ENCODE results near the gene TMEM18. TPM values are rescaled to one million over a fixed set of nuclear protein-coding genes. Genes with fewer than 3 reads are reported as not detected.

TMEM18 gene
- total RNA-seq, 1 experiment from 2014 or later: 33.5 TPM

GRCh38 chr2:637406-637776 lies 39.8 kb downstream of the TMEM18 start:
- no peaks in the 10 kb centered on the region; a peak in 1 of 4 replicates for H3K9me3 ChIP-seq (ENCODE audit: control insufficient read depth in 1 of 2, insufficient read depth in 1 of 2, low read depth in 1 of 2, low read length in 2 of 2)
- H3K79me2 ChIP-seq (ENCODE audit: insufficient read depth, low read length): no peaks in the 10 kb centered on the region
- RAD21 ChIA-PET (ENCODE audit: low non-redundant PET in 1 of 2, low total read pairs in 2 of 2, uncharacterized antibody in 2 of 2, unreplicated experiment in 2 of 2): no interaction called here
- H3K27me3 ChIP-seq (ENCODE audit: insufficient read depth, low read length): no peaks in the 10 kb centered on the region
- DNase-seq (ENCODE audit: low read depth, low spot score) (no peak), ATAC-seq (peak; percentile 21; the same call in 1 of the 2 replicates)
- H3K4me2 ChIP-seq (ENCODE audit: low read length): no peak overlapping the region
- CTCF ChIA-PET: interaction anchor here (3.1 kb wide), 1 partner anchor 107 kb away, joined by 19 read pairs; no protein-coding TSS in a partner anchor
- TF ChIP-seq ATF3 (IDR thresholded peaks at IDR 0.05) (no peak), FOSL1 (IDR thresholded peaks at IDR 0.05; ENCODE audit: low read depth) (no peak), ZBTB33 (IDR thresholded peaks at IDR 0.05; ENCODE audit: extremely low read depth, insufficient replicate concordance, low read length) (no peak), CEBPB (IDR thresholded peaks at IDR 0.05; ENCODE audit: low read depth) (no peak), EZH2phosphoT487 (IDR thresholded peaks at IDR 0.05; ENCODE audit: borderline replicate concordance) (no peak), ZNF274 (IDR thresholded peaks at IDR 0.05; ENCODE audit: low read depth, low read length) (no peak), JUND (IDR thresholded peaks at IDR 0.05) (no peak), SIN3A (IDR thresholded peaks at IDR 0.05; ENCODE audit: low read depth) (no peak), ELF1 (IDR thresholded peaks at IDR 0.05; ENCODE audit: borderline replicate concordance, low read depth) (no peak), ZFX (IDR thresholded peaks at IDR 0.05) (no peak), SP1 (IDR thresholded peaks at IDR 0.05; ENCODE audit: low read depth) (no peak), RAD21 (IDR thresholded peaks at IDR 0.05; ENCODE audit: low read depth) (no peak), POLR2AphosphoS5 (IDR thresholded peaks at IDR 0.05; ENCODE audit: low read depth, low read length) (no peak), POLR2A (IDR thresholded peaks at IDR 0.05; ENCODE audit: borderline replicate concordance, extremely low read depth, insufficient read depth, insufficient read length) (no peak)
- TF ChIP-seq, protein P1, sequence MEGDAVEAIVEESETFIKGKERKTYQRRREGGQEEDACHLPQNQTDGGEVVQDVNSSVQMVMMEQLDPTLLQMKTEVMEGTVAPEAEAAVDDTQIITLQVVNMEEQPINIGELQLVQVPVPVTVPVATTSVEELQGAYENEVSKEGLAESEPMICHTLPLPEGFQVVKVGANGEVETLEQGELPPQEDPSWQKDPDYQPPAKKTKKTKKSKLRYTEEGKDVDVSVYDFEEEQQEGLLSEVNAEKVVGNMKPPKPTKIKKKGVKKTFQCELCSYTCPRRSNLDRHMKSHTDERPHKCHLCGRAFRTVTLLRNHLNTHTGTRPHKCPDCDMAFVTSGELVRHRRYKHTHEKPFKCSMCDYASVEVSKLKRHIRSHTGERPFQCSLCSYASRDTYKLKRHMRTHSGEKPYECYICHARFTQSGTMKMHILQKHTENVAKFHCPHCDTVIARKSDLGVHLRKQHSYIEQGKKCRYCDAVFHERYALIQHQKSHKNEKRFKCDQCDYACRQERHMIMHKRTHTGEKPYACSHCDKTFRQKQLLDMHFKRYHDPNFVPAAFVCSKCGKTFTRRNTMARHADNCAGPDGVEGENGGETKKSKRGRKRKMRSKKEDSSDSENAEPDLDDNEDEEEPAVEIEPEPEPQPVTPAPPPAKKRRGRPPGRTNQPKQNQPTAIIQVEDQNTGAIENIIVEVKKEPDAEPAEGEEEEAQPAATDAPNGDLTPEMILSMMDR (IDR thresholded peaks at IDR 0.05 in 2 of 3, conservative IDR thresholded peaks at IDR 0.05 in 1 of 3; ENCODE audit: borderline replicate concordance in 1 of 3, insufficient read depth in 1 of 3, low read depth in 2 of 3, low read length in 2 of 3): no peak
- TF ChIP-seq, protein P2, sequence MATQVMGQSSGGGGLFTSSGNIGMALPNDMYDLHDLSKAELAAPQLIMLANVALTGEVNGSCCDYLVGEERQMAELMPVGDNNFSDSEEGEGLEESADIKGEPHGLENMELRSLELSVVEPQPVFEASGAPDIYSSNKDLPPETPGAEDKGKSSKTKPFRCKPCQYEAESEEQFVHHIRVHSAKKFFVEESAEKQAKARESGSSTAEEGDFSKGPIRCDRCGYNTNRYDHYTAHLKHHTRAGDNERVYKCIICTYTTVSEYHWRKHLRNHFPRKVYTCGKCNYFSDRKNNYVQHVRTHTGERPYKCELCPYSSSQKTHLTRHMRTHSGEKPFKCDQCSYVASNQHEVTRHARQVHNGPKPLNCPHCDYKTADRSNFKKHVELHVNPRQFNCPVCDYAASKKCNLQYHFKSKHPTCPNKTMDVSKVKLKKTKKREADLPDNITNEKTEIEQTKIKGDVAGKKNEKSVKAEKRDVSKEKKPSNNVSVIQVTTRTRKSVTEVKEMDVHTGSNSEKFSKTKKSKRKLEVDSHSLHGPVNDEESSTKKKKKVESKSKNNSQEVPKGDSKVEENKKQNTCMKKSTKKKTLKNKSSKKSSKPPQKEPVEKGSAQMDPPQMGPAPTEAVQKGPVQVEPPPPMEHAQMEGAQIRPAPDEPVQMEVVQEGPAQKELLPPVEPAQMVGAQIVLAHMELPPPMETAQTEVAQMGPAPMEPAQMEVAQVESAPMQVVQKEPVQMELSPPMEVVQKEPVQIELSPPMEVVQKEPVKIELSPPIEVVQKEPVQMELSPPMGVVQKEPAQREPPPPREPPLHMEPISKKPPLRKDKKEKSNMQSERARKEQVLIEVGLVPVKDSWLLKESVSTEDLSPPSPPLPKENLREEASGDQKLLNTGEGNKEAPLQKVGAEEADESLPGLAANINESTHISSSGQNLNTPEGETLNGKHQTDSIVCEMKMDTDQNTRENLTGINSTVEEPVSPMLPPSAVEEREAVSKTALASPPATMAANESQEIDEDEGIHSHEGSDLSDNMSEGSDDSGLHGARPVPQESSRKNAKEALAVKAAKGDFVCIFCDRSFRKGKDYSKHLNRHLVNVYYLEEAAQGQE (IDR thresholded peaks at IDR 0.05; ENCODE audit: low read depth): no peak
- TF ChIP-seq, protein P3, sequence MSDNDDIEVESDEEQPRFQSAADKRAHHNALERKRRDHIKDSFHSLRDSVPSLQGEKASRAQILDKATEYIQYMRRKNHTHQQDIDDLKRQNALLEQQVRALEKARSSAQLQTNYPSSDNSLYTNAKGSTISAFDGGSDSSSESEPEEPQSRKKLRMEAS (IDR thresholded peaks at IDR 0.05): no peak
- no peak overlapping the region for H2AFZ ChIP-seq (ENCODE audit: low read depth, low read length, poor library complexity, severe bottlenecking)
- H3K4me3 ChIP-seq (replicated peaks in 1 of 2; ENCODE audit: low read depth in 1 of 2, low read length in 2 of 2): no peak overlapping the region
- peaks cover 0 to 14% of the 10 kb centered on the region in 2 experiments; a peak in 2 of 4 replicates for H3K4me1 ChIP-seq (ENCODE audit: control insufficient read depth in 1 of 2, insufficient read depth in 2 of 2, low read length in 2 of 2)
- POLR2A ChIA-PET: no interaction called here
- no peaks in the 10 kb centered on the region for H3K9me2 ChIP-seq (ENCODE audit: insufficient read depth)
- no peaks in the 10 kb centered on the region for H3K36me3 ChIP-seq (ENCODE audit: control insufficient read depth in 1 of 2, insufficient read depth in 2 of 2, low read length in 2 of 2)
- no TSS peak for BruUV-seq (replicated peaks)
- H3K9ac ChIP-seq (ENCODE audit: low read length): no peak overlapping the region
- intact Hi-C loops (cut with micrococcal nuclease): loop anchor here (1.0 to 5.0 kb wide), 3 partner anchors 108 to 465 kb away; no protein-coding TSS in a partner anchor
- H3K27ac ChIP-seq (ENCODE audit: low read depth, low read length): no peak overlapping the region
- H4K20me1 ChIP-seq (ENCODE audit: insufficient read depth): no peaks in the 10 kb centered on the region

All from HCT116 (cell line).